SH-SY5Y (cell line): ENCODE results near the gene ZSCAN32.

ENCODE experiments used
- GATA2 ChIP-seq: IDR thresholded peaks from 2 replicates; pipeline ENCODE4 v1.6.1; 2011; ENCODE audit warnings: mild to moderate bottlenecking, low read depth, low read length
- GATA3 ChIP-seq: IDR thresholded peaks from 2 replicates; pipeline ENCODE4 v1.6.1; 2011; ENCODE audit warnings: low read depth, mild to moderate bottlenecking, low read length, moderate library complexity

DNA sequence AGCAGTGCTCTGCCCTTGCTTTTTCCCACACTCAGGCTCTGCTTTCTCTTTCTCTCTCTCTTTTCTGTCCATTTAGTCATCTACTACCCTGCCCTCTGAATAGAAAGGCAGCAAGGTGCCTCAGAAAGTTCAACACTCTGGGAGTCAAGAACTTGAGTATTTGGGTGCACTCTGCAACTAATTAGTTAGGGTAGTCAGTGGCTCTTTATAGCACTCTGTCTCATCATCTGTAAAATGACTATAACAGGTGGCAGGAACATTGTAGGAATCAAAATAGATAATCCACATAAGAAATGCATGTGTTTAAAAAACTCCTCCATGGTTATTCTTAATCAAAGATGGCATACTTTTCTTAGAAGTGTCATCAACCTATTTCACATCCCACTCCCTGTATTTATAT lies 37.9 kb downstream of the ZSCAN32 start:
- TF ChIP-seq GATA2 (no peak), GATA3 (no peak)
